SU-DHL-6 (cell line): ENCODE measurements around the gene NOVA2.

Experiments used
- CTCF ChIP-seq: fragments of 200-600 bp; sonication (generic); IDR thresholded peaks from one replicate; pipeline ENCODE4 v1.5.1; 2017; ENCODE audit warnings: antibody characterized with exemption, mild to moderate bottlenecking, low read length, moderate library complexity; ENCODE audit not compliant: insufficient read depth, poor library complexity, severe bottlenecking
- EZH2phosphoT487 ChIP-seq: fragments of 200-600 bp; sonication (generic), shearing (Covaris generic); conservative IDR thresholded peaks from 2 replicates; pipeline ENCODE4 v1.6.1; 2018; ENCODE audit warnings: mild to moderate bottlenecking, antibody characterized with exemption, low read length, moderate library complexity, mixed read lengths

DNA sequence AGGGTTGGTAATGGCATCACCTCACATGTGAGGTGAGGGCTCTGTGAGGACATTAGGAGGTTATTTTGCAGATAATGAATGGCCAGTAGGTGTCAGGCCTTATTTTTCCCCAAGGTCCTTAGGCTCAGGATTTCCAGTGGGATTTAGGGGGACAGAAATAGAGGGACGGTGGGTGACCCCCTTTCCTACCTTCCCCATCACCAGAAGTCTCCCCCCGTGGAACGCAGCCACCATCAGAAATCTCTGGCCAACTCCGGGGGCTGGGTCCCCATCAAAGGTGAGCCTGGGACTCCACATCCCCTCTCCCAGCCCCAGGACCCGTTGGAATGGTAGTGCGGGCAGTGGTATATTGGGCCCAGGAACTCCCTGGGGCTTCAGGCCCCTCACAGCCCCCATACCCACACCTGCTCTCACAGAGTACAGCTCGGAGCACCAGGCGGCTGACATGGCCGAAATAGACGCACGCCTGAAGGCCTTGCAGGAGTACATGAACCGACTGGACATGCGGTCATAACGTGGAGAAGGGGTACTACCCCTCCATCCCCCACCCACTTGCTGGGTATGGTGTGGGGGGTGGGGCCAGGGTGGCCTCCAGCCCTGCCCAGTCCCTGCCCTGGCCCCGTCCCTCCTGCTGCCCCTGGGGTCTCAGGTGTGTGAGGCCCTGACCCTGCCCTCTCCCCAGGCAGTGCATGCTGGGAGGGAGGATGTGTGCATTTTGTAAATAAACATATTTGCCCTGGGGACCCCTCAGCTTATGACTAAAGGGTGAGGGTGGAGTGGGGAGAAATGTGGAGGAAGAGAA lies 44.4 kb upstream of the NOVA2 start:
- TF ChIP-seq CTCF (no peak), EZH2phosphoT487 (no peak)
